HCT116 (cell line): ENCODE measurements around the gene C5orf58. TPM values are rescaled to one million over a fixed set of nuclear protein-coding genes. Genes with fewer than 3 reads are reported as not detected.

Experiments used
- ATAC-seq: fragments of 200-7000 bp; cut with Tn5 transposase; 2 replicates; pipeline ENCODE4 v1.9.1; 2020; ENCODE audit warnings: mild to moderate bottlenecking, moderate library complexity
- BruUV-seq: library from RNA; stranded (reverse); fragments of 400-500 nt; replicated peaks from 2 replicates; lab custom pipeline; 2021; lab: Mats Ljungman, UMichigan
- CTCF ChIA-PET: fragments of 300-600 bp; sonication (Branson Sonifier 250); formaldehyde crosslinking; loops from one replicate; lab custom pipeline; 2021; ENCODE audit warnings: antibody characterized with exemption; lab: Charles Lee
- POLR2A ChIA-PET: fragments of 300-600, 350-600 bp; sonication (Branson Sonifier 250); formaldehyde crosslinking; loops from one replicate; lab custom pipeline; 2021; ENCODE audit warnings: antibody characterized with exemption; lab: Charles Lee
- RAD21 ChIA-PET, 2 experiments: fragments of 300-600 bp; sonication (Branson Sonifier 250); formaldehyde crosslinking; loops; one replicate each; lab custom pipeline; 2023; ENCODE audit warnings: low total read pairs in 2 of 2; ENCODE audit not compliant: uncharacterized antibody in 2 of 2, unreplicated experiment in 2 of 2, low non-redundant PET in 1 of 2; lab: Charles Lee
- DNase-seq: peaks from one replicate; pipeline ENCODE4 v3.0.0-alpha.2; 2010; ENCODE audit warnings: low read depth, low spot score
- H2AFZ ChIP-seq: fragments of 200-600 bp; shearing (Covaris generic), sonication (generic); 2 replicates; pipeline ENCODE4 v1.6.1; 2017; ENCODE audit warnings: low read depth, mixed run types, mixed read lengths, antibody characterized with exemption, low read length; ENCODE audit not compliant: poor library complexity, severe bottlenecking
- H3K27ac ChIP-seq: 2 replicates; pipeline ENCODE4 v1.5.1; 2012; ENCODE audit warnings: low read depth, low read length
- H3K27me3 ChIP-seq: fragments of 200-600 bp; sonication (generic); 2 replicates; pipeline ENCODE4 v1.6.1; 2016; ENCODE audit warnings: mixed run types, low read length, mixed read lengths; ENCODE audit not compliant: insufficient read depth
- H3K36me3 ChIP-seq, 2 experiments: fragments of 200-500 bp in 1 of 2; fragments of 200-600 bp in 1 of 2; sonication (Bioruptor generic) in 1 of 2; sonication (generic) in 1 of 2; 2 replicates each; pipeline versions ENCODE4 v1.5.1 to v1.6.1; 2014 to 2016; ENCODE audit warnings: low read length in 2 of 2, inconsistent platforms in 1 of 2, mixed read lengths in 1 of 2, mixed run types in 1 of 2; ENCODE audit not compliant: insufficient read depth in 2 of 2, control insufficient read depth in 1 of 2
- H3K4me1 ChIP-seq, 2 experiments: fragments of 200-600 bp in 1 of 2; sonication (generic) in 1 of 2; 2 replicates each; pipeline versions ENCODE4 v1.5.1 to v1.6.1; 2012 to 2017; ENCODE audit warnings: low read length in 2 of 2, inconsistent platforms in 1 of 2, mild to moderate bottlenecking in 1 of 2, mixed read lengths in 1 of 2, mixed run types in 1 of 2, moderate library complexity in 1 of 2; ENCODE audit not compliant: insufficient read depth in 2 of 2, control insufficient read depth in 1 of 2
- H3K4me2 ChIP-seq: fragments of 200-600 bp; sonication (generic); 2 replicates; pipeline ENCODE4 v1.6.1; 2017; ENCODE audit warnings: mixed run types, low read length, mixed read lengths
- H3K4me3 ChIP-seq, 2 experiments: fragments of 200-600 bp in 1 of 2; sonication (generic) in 1 of 2; replicated peaks in 1 of 2; 2 replicates each; pipeline ENCODE4 v1.5.1; 2011 to 2016; ENCODE audit warnings: low read length in 2 of 2, control low read depth in 1 of 2, low read depth in 1 of 2, mild to moderate bottlenecking in 1 of 2, mixed read lengths in 1 of 2, mixed run types in 1 of 2
- H3K79me2 ChIP-seq: fragments of 200-600 bp; sonication (generic); 2 replicates; pipeline ENCODE4 v1.6.1; 2017; ENCODE audit warnings: mild to moderate bottlenecking, mixed run types, low read length, moderate library complexity, mixed read lengths; ENCODE audit not compliant: insufficient read depth
- H3K9ac ChIP-seq: fragments of 200-600 bp; sonication (generic); 2 replicates; pipeline ENCODE4 v1.6.1; 2016; ENCODE audit warnings: low read length, mixed read lengths
- H3K9me2 ChIP-seq: fragments of 200-600 bp; sonication (generic), shearing (Covaris generic); 2 replicates; pipeline ENCODE4 v1.6.1; 2017; ENCODE audit warnings: mixed run types, mild to moderate bottlenecking, moderate library complexity; ENCODE audit not compliant: insufficient read depth
- H3K9me3 ChIP-seq, 2 experiments: fragments of 200-500 bp in 1 of 2; fragments of 200-600 bp in 1 of 2; sonication (Bioruptor generic) in 1 of 2; sonication (generic) in 1 of 2; 2 replicates each; pipeline ENCODE4 v1.6.1; 2014 to 2017; ENCODE audit warnings: low read length in 2 of 2, mixed read lengths in 2 of 2, inconsistent platforms in 1 of 2, low read depth in 1 of 2, mild to moderate bottlenecking in 1 of 2, mixed run types in 1 of 2, moderate library complexity in 1 of 2; ENCODE audit not compliant: control insufficient read depth in 1 of 2, insufficient read depth in 1 of 2
- H4K20me1 ChIP-seq: fragments of 200-600 bp; sonication (generic), shearing (Covaris generic); 2 replicates; pipeline ENCODE4 v1.6.1; 2017; ENCODE audit warnings: mixed run types, mild to moderate bottlenecking, moderate library complexity; ENCODE audit not compliant: insufficient read depth
- ATF3 ChIP-seq: IDR thresholded peaks from 2 replicates; pipeline ENCODE4 v1.6.1; 2012
- CTCF ChIP-seq, 3 experiments: fragments of 200-600 bp in 1 of 3; sonication (generic) in 1 of 3; IDR thresholded peaks in 2 of 3; conservative IDR thresholded peaks in 1 of 3; 2 replicates each; pipeline ENCODE4 v1.5.1; 2012 to 2017; ENCODE audit warnings: low read depth in 2 of 3, low read length in 2 of 3, antibody characterized with exemption in 1 of 3, borderline replicate concordance in 1 of 3, control low read depth in 1 of 3, mild to moderate bottlenecking in 1 of 3, mixed read lengths in 1 of 3, mixed run types in 1 of 3, moderate library complexity in 1 of 3; ENCODE audit not compliant: insufficient read depth in 1 of 3
- EGR1 ChIP-seq: IDR thresholded peaks from 2 replicates; pipeline ENCODE4 v1.6.1; 2012; ENCODE audit warnings: low read depth
- MAX ChIP-seq: IDR thresholded peaks from 2 replicates; pipeline ENCODE4 v1.6.1; 2012
- POLR2A ChIP-seq: IDR thresholded peaks from 2 replicates; pipeline ENCODE4 v1.7.0; 2011; ENCODE audit warnings: borderline replicate concordance; ENCODE audit not compliant: insufficient read depth, insufficient read length; ENCODE audit errors: extremely low read depth
- RAD21 ChIP-seq: IDR thresholded peaks from 2 replicates; pipeline ENCODE4 v1.6.1; 2012; ENCODE audit warnings: low read depth, mild to moderate bottlenecking
- SIN3A ChIP-seq: IDR thresholded peaks from 2 replicates; pipeline ENCODE4 v1.6.1; 2012; ENCODE audit warnings: low read depth
- SRF ChIP-seq: IDR thresholded peaks from 2 replicates; pipeline ENCODE4 v1.6.1; 2012; ENCODE audit warnings: low read depth
- TCF7L2 ChIP-seq: IDR thresholded peaks from 2 replicates; pipeline ENCODE4 v1.7.0; 2011; ENCODE audit warnings: borderline replicate concordance, inconsistent platforms; ENCODE audit not compliant: insufficient read depth, insufficient read length; ENCODE audit errors: extremely low read depth
- ZFX ChIP-seq: fragments of 450-650 bp; IDR thresholded peaks from 2 replicates; pipeline ENCODE4 v1.6.1; 2017
- intact Hi-C: fragments of 100-400 bp; cut with micrococcal nuclease; formaldehyde crosslinking; loops from 2 replicates; pipeline ENCODE4 v1.10.0; 2022
- total RNA-seq: library from RNA; stranded (reverse); gene quantifications from one replicate; pipeline ENCODE4 v1.2.1, GENCODE V29; 2021; ENCODE audit not compliant: unreplicated experiment
- TF ChIP-seq, protein P1 (sequence below): IDR thresholded peaks from 2 replicates; pipeline ENCODE4 v1.6.1; 2012; ENCODE audit warnings: low read depth

C5orf58 gene
- total RNA-seq, 1 experiment from 2014 or later = not detected

DNA sequence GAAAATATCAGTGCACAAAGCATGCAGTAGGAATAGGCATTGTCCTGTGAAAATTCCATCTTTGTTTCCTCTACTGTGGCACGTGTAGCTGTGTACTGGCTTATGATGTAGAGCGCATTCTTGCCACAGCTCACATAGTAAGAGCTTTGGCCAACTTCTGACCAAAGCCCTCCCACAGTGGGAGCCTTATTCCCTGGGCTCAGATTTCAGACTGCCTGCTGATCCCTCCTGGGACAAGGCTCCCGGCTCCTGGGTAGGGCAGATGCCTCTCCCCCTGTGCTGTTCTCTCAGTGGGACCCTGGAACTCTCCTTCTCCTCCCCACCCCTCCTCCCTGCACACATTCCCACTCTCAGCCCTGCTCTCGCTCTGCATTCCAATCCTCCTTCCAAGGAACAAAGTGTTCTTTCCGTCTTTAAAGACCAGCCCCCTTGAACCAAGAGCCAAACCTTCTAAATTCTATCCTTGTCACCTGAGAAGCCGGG is 47.3 kb downstream of the C5orf58 start:
- intact Hi-C loops = no loop called here
- Histone ChIP-seq H3K4me2 (no peak overlapping the region), H3K9ac (no peak overlapping the region), H2AFZ (no peak overlapping the region), H3K79me2 (no peaks in the 10 kb centered on the region), H3K9me2 (no peaks in the 10 kb centered on the region), H3K4me1 (no peaks in the 10 kb centered on the region), H3K4me3 (no peak overlapping the region), H3K9me3 (peaks cover 0 to 8% of the 10 kb centered on the region in 2 experiments; a peak in 1 of 4 replicates), H4K20me1 (no peaks in the 10 kb centered on the region), H3K27me3 (peaks cover 22% of the 10 kb centered on the region; the same call in 1 of the 2 replicates), H3K36me3 (no peaks in the 10 kb centered on the region), H3K27ac (no peak overlapping the region)
- BruUV-seq = no TSS peak
- ChIA-PET CTCF (no interaction called here), RAD21 (no interaction called here), POLR2A (no interaction called here)
- DNase-seq = no peak
- TF ChIP-seq EGR1 (no peak), SRF (no peak), MAX (no peak)
- ATAC-seq = no peak

DNA sequence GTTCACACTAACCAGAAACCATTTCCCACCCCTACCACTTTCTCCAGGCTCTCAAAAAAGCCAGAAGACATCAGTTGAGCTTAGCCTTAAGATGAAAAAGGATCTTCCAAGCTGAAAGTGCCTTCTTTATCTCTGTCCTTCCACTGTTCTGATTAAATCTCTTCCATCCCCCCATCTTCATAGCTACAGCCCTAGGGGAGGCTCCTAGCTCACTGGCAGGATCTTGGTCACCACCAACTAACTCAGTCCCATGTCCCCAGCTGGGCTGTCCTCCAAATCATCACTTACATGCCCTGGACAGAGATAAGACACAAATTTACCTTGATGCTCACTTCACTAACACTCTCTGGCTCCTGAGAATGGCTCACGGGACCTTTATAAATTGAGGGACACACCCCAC is 50.5 kb downstream of the C5orf58 start:
- Histone ChIP-seq H3K27ac (no peak overlapping the region), H3K36me3 (no peaks in the 10 kb centered on the region), H3K4me2 (no peak overlapping the region), H2AFZ (no peak overlapping the region), H3K4me3 (no peak overlapping the region), H3K4me1 (no peaks in the 10 kb centered on the region), H3K79me2 (no peaks in the 10 kb centered on the region), H3K9me2 (no peaks in the 10 kb centered on the region), H3K9ac (no peak overlapping the region), H4K20me1 (no peaks in the 10 kb centered on the region), H3K9me3 (peaks cover 0 to 8% of the 10 kb centered on the region in 2 experiments; a peak in 1 of 4 replicates)
- CTCF ChIA-PET = interaction anchor here (1.3 kb wide), 1 partner anchor 17 kb away, joined by 4 read pairs; no protein-coding TSS in a partner anchor
- POLR2A ChIA-PET = no interaction called here
- DNase-seq (no peak), ATAC-seq (no peak)
- TF ChIP-seq RAD21 = no peak
- no peak for TF ChIP-seq TCF7L2
- no peak for TF ChIP-seq MAX
- TF ChIP-seq ZFX = no peak
- TF ChIP-seq, protein P1, sequence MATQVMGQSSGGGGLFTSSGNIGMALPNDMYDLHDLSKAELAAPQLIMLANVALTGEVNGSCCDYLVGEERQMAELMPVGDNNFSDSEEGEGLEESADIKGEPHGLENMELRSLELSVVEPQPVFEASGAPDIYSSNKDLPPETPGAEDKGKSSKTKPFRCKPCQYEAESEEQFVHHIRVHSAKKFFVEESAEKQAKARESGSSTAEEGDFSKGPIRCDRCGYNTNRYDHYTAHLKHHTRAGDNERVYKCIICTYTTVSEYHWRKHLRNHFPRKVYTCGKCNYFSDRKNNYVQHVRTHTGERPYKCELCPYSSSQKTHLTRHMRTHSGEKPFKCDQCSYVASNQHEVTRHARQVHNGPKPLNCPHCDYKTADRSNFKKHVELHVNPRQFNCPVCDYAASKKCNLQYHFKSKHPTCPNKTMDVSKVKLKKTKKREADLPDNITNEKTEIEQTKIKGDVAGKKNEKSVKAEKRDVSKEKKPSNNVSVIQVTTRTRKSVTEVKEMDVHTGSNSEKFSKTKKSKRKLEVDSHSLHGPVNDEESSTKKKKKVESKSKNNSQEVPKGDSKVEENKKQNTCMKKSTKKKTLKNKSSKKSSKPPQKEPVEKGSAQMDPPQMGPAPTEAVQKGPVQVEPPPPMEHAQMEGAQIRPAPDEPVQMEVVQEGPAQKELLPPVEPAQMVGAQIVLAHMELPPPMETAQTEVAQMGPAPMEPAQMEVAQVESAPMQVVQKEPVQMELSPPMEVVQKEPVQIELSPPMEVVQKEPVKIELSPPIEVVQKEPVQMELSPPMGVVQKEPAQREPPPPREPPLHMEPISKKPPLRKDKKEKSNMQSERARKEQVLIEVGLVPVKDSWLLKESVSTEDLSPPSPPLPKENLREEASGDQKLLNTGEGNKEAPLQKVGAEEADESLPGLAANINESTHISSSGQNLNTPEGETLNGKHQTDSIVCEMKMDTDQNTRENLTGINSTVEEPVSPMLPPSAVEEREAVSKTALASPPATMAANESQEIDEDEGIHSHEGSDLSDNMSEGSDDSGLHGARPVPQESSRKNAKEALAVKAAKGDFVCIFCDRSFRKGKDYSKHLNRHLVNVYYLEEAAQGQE = no peak
- TF ChIP-seq SIN3A = no peak
- no peak for TF ChIP-seq ATF3
- TF ChIP-seq POLR2A = no peak
- TF ChIP-seq CTCF (IDR thresholded peaks at IDR 0.05 in 2 of 3, conservative IDR thresholded peaks at IDR 0.05 in 1 of 3; ENCODE audit: borderline replicate concordance in 1 of 3, insufficient read depth in 1 of 3, low read depth in 2 of 3, low read length in 2 of 3) = no peak
- no peak for TF ChIP-seq SRF
- no peak for TF ChIP-seq EGR1
- TF ChIP-seq, all 23 proteins: peak for 0
- BruUV-seq = no TSS peak
- RAD21 ChIA-PET = no interaction called here
- H3K27me3 ChIP-seq = peaks cover 31% of the 10 kb centered on the region
- intact Hi-C loops = no loop called here
